Kidney (tissue), 14 donors: ENCODE measurements around the gene DENND2A. TPM values are rescaled to one million over a fixed set of nuclear protein-coding genes. Genes with fewer than 3 reads are reported as not detected.
"Not testable (repeated sequence)": the region's sequence is repeated elsewhere in the genome, so short reads cannot be mapped to it uniquely, and the experiment has no call there.

Source experiments
- DNase-seq, 5 donors: peaks; one replicate each; pipeline ENCODE4 v3.0.0-alpha.2; 2013 to 2020
- FAIRE-seq: peaks from 2 replicates; lab custom pipeline; 2012; peaks lifted over from hg19 to GRCh38; lab: Jason Lieb, UNC
- H3K27ac ChIP-seq, 2 donors: one replicate each; pipeline ENCODE4 v1.7.0; 2013; ENCODE audit warnings: low read depth in 2 of 2, low read length in 2 of 2, inconsistent platforms in 1 of 2
- H3K27me3 ChIP-seq: one replicate; pipeline ENCODE4 v1.7.1; 2013; ENCODE audit warnings: low read length, inconsistent platforms; ENCODE audit not compliant: control insufficient read depth, insufficient read depth
- H3K36me3 ChIP-seq, 3 donors: one replicate each; pipeline versions ENCODE4 v1.7.0 to v1.7.1; 2013; ENCODE audit warnings: low read length in 3 of 3, control low read depth in 1 of 3, inconsistent platforms in 1 of 3; ENCODE audit not compliant: insufficient read depth in 3 of 3, control insufficient read depth in 2 of 3
- H3K4me1 ChIP-seq, 3 donors: one replicate each; pipeline versions ENCODE4 v1.7.0 to v1.7.1; 2013; ENCODE audit warnings: low read length in 3 of 3, inconsistent platforms in 1 of 3, low read depth in 1 of 3; ENCODE audit not compliant: control insufficient read depth in 2 of 3, insufficient read depth in 2 of 3
- H3K4me3 ChIP-seq, 3 donors: one replicate each; pipeline versions ENCODE4 v1.7.0 to v1.8.1; 2013; ENCODE audit warnings: low read length in 3 of 3, control low read depth in 1 of 3, inconsistent platforms in 1 of 3
- H3K9ac ChIP-seq, 3 donors: one replicate each; pipeline versions ENCODE4 v1.7.0 to v1.7.1; 2013; ENCODE audit warnings: low read length in 3 of 3, control low read depth in 1 of 3, inconsistent platforms in 1 of 3
- H3K9me3 ChIP-seq, 3 donors: one replicate each; pipeline versions ENCODE4 v1.7.0 to v1.7.1; 2013; ENCODE audit warnings: low read length in 3 of 3, control low read depth in 1 of 3, inconsistent platforms in 1 of 3; ENCODE audit not compliant: control insufficient read depth in 2 of 3, insufficient read depth in 1 of 3
- CTCF ChIP-seq: IDR thresholded peaks from 3 replicates; pipeline ENCODE4 v1.5.1; 2012; ENCODE audit warnings: mild to moderate bottlenecking, moderate library complexity, borderline replicate concordance; ENCODE audit not compliant: insufficient read depth; ENCODE audit errors: extremely low read depth
- intact Hi-C: fragments of 100-400 bp; cut with DNase I; formaldehyde crosslinking; loops from one replicate; pipeline ENCODE4 v1.11.1; 2022
- polyA plus RNA-seq: library from polyadenylated mRNA; stranded (reverse); fragments of 350-450 nt; fragmentation: Illumina TruSeq; extraction: RNeasy Lipid Tissue Mini Kit (QIAGEN cat#74804); gene quantifications from one replicate; pipeline ENCODE4 v1.2.3, GENCODE V29; 2014; ENCODE audit warnings: low read depth, low replicate concordance; ENCODE audit not compliant: insufficient read depth
- total RNA-seq: library from RNA; stranded (reverse); fragmentation: NEBNext Ultra II Directional; extraction: Animal tissue kit (Norgen Biotek cat#: 25700); gene quantifications from one replicate; pipeline ENCODE4 v1.2.1, GENCODE V29; 2021
- donor health status: control.
- donor health status: control.
- donor health status: control.
- donor health status: control.
- donor health status: control.
- donor health status: DM: yes; HTN: yes; CAD: no.
- donor health status: Normal renal cell carcinoma (clear cell type).

The DENND2A gene
- total and polyA plus RNA-seq, 2 donors from 2014 or later, result 6.5 to 18.0 TPM

DNA sequence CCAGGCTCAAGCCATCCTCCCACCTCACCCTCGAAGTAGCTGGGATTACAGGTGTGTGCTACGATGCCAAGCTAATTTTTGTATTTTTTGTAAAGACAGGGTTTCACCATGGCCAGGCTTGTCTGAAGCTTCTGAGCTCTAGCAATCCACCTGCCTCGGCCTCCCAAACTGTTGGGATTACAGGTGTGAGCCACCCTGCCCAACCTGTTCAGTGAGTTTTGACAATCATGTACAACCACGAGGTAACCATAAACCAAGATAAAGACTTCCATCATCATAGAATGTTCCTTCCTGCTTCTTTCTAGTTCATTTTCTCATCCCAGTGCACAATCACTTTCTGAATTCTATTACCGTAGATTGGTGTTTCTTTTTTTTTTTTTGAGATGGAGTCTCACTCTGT is 130.8 kb downstream of the DENND2A start:
- no peak overlapping the region for H3K27ac ChIP-seq
- H3K9ac ChIP-seq, result no peak overlapping the region
- TF ChIP-seq CTCF, result no peak
- intact Hi-C loops, result no loop called here
- H3K27me3 ChIP-seq, result no peaks in the 10 kb centered on the region
- FAIRE-seq (no peak), DNase-seq (no peak)
- H3K36me3 ChIP-seq, result no peaks in the 10 kb centered on the region
- no peaks in the 10 kb centered on the region for H3K9me3 ChIP-seq
- H3K4me3 ChIP-seq, result no peak overlapping the region
- H3K4me1 ChIP-seq, result peaks cover 0 to 7% (median 0%) of the 10 kb centered on the region in 3 donors

DNA sequence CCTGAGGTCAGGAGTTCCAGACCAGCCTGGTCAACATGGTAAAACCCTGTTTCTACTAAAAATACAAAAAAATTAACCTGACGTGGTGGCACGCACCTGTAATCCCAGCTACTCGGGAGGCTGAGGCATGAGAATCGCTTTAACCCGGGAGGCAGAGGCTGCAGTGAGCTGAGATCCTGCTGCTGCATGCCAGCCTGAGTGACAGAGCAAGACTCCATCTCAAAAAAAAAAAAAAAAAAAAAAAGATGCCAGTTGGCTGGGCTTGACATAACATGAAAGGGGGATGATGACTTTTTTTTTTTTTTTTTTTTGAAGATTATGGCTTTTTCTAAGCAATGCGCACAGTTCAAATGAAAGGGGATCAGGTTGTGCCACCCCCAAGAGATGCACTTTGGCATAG is 133.1 kb downstream of the DENND2A start:
- FAIRE-seq, intact Hi-C loops: not testable (repeated sequence)

DNA sequence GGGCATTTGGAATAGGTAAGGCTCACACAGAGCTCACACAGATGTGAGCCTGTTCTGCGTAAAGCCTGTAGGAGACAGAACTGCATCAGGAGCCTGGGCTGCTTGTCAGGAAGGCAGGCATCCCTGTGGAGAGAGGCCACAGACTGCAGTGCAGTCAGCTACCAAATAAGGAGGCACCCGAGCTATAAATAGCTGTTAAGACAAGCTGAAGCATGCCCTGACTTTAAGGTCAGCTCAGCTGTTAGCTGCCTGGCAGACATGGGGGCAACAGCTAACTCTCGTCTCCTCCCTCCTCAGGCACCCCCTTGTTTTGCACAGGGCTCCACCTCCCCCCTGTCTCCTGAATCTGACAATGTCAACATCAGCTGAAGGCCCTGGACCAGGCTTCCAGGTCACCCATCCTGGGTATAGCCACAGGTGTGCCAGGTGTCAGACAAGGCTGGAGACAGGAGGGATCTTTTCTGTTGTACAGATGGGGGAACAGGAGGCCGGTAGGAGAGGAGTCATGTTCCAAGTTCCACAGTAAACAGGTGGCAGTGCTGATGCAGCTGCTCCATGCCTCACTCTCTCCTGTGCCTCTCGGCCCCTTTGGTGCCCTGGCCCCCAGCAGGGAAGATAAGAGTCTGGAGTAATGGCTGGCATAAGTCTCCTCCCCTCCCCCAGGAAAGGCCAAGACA is 133.7 kb downstream of the DENND2A start:
- intact Hi-C loops, result no loop called here
- Histone ChIP-seq H3K27me3 (no peaks in the 10 kb centered on the region), H3K9me3 (no peaks in the 10 kb centered on the region), H3K36me3 (no peaks in the 10 kb centered on the region), H3K9ac (no peak overlapping the region), H3K4me3 (no peak overlapping the region), H3K27ac (no peak overlapping the region), H3K4me1 (peaks cover 0 to 5% (median 0%) of the 10 kb centered on the region in 3 donors)
- TF ChIP-seq CTCF, result no peak
- DNase-seq, result peak in 4 of 5 donors; percentile 48 to 54 (median 52)
- FAIRE-seq, result no peak

More for the DNA sequence above, 133.1 kb downstream of the DENND2A start:
- not testable (repeated sequence) for H3K4me3 ChIP-seq, H3K4me1 ChIP-seq, H3K9me3 ChIP-seq, DNase-seq, H3K27ac ChIP-seq, H3K27me3 ChIP-seq, H3K36me3 ChIP-seq, H3K9ac ChIP-seq

DNA sequence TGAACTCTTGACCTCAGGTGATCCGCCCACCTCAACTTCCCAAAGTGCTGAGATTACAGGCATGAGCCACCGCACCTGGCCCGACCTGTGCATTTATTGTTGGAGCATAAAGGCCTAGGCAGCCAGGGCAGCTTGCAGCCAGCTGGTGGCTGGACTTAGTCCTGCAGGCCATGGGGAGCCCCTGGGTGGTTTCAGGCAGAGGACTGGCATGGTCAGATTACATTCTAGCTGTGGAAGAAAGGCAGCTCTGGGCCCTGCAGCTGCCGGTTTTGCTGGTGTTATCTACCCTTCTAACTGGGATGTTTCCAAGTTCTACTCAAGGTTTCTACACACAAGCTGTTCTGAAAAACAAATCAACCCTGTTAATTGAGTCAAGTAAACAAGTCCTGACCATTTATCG is 138.6 kb downstream of the DENND2A start:
- TF ChIP-seq CTCF, result no peak
- Histone ChIP-seq H3K4me1 (peaks cover 0 to 3% (median 0%) of the 10 kb centered on the region in 3 donors), H3K4me3 (no peak overlapping the region), H3K27me3 (no peaks in the 10 kb centered on the region), H3K27ac (no peak overlapping the region), H3K36me3 (no peaks in the 10 kb centered on the region), H3K9ac (no peak overlapping the region), H3K9me3 (no peaks in the 10 kb centered on the region)
- DNase-seq (no peak), FAIRE-seq (no peak)
- intact Hi-C loops, result no loop called here

DNA sequence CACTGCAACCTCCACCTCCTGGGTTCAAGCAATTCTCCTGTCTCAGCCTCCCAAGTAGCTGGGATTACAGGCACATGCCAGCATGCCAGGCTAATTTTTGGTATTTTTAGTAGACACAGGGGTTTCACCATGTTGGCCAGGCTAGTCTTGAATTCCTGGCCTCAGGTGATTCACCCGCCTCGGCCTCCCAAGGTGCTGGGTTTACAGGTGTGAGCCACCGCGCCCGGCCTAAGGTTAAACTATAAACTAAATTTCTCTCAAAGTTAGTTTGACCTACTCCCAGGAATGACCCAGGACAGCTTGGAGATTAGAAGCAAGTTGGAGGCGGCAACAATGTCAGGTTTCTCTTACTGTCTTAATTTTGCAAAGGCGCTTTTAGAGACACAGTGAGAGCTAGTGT is 142.8 kb downstream of the DENND2A start:
- peak in 1 of 5 donors; percentile 30 for DNase-seq
- H3K36me3 ChIP-seq, H3K27ac ChIP-seq, FAIRE-seq, H3K27me3 ChIP-seq, H3K4me1 ChIP-seq, intact Hi-C loops, H3K4me3 ChIP-seq, H3K9ac ChIP-seq, H3K9me3 ChIP-seq: not testable (repeated sequence)
